Fibroblast of the aortic adventitia (primary cell): ENCODE results near the gene ELAVL1. TPM values are rescaled to one million over a fixed set of nuclear protein-coding genes. Genes with fewer than 3 reads are reported as not detected.

ENCODE experiments used
- DNase-seq: peaks from one replicate; pipeline ENCODE4 v3.0.0-alpha.2; 2010; ENCODE audit warnings: low read depth
- H3K4me3 ChIP-seq: 2 replicates; pipeline ENCODE4 v1.5.1; 2011; ENCODE audit warnings: low read depth, mild to moderate bottlenecking, control low read depth, low read length, moderate library complexity
- total RNA-seq: library from RNA; depleted of rRNA; stranded (reverse); fragments of >200 nt; gene quantifications from 2 replicates; pipeline ENCODE4 v1.2.3, GENCODE V29; 2012; ENCODE audit warnings: low replicate concordance
- TF ChIP-seq, protein P1 (sequence below): IDR thresholded peaks from 2 replicates; pipeline ENCODE4 v1.5.1; 2011; ENCODE audit warnings: mild to moderate bottlenecking, low read length, control low read depth, inconsistent platforms; ENCODE audit not compliant: insufficient read depth

ELAVL1 gene
- total RNA-seq, 1 donor = 34.1 TPM

- DNase-seq = peak; percentile 29
- TF ChIP-seq, protein P1, sequence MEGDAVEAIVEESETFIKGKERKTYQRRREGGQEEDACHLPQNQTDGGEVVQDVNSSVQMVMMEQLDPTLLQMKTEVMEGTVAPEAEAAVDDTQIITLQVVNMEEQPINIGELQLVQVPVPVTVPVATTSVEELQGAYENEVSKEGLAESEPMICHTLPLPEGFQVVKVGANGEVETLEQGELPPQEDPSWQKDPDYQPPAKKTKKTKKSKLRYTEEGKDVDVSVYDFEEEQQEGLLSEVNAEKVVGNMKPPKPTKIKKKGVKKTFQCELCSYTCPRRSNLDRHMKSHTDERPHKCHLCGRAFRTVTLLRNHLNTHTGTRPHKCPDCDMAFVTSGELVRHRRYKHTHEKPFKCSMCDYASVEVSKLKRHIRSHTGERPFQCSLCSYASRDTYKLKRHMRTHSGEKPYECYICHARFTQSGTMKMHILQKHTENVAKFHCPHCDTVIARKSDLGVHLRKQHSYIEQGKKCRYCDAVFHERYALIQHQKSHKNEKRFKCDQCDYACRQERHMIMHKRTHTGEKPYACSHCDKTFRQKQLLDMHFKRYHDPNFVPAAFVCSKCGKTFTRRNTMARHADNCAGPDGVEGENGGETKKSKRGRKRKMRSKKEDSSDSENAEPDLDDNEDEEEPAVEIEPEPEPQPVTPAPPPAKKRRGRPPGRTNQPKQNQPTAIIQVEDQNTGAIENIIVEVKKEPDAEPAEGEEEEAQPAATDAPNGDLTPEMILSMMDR = no peak
These were observed 52.4 kb downstream of the ELAVL1 start for GRCh38 chr19:7953060-7953459.

GRCh38 chr19:7947939-7948338 is 57.5 kb downstream of the ELAVL1 start:
- no peak overlapping the region for H3K4me3 ChIP-seq
- TF ChIP-seq, protein P1 = no peak
- no peak for DNase-seq

More at GRCh38 chr19:7953060-7953459, 52.4 kb downstream of the ELAVL1 start:
- H3K4me3 ChIP-seq = no peak overlapping the region

DNA sequence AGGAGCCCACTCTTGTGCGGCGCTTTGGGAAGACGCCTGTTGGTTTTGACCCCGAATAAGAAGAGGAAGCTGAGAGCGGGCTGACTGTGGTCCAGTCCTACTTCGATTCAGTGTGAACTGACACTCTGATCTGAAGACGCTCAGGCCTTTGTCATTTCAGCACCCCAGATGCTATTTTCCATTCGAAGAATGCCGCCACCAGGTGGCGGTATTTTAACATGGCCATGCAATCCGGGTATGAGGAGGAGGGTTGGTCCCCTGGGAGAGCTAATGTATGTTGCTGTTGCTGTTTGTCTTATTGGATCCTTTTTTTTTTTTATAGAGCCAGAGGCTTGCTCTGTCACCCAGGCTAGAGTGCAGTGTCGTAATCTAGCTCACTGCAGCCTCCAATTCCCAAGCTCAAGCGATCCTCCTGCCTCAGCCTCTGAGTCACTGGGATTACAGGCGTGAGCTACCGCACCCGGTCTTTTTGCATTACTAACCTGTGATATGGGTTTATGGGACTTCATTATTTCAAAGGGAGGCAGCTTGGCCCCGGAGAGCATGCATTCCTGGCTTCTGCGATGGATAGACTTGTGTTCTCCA is 61.2 kb downstream of the ELAVL1 start:
- H3K4me3 ChIP-seq = peak overlapping the region; percentile 85
- peak; percentile 92 for DNase-seq
- TF ChIP-seq, protein P1 = peak; percentile 78

DNA sequence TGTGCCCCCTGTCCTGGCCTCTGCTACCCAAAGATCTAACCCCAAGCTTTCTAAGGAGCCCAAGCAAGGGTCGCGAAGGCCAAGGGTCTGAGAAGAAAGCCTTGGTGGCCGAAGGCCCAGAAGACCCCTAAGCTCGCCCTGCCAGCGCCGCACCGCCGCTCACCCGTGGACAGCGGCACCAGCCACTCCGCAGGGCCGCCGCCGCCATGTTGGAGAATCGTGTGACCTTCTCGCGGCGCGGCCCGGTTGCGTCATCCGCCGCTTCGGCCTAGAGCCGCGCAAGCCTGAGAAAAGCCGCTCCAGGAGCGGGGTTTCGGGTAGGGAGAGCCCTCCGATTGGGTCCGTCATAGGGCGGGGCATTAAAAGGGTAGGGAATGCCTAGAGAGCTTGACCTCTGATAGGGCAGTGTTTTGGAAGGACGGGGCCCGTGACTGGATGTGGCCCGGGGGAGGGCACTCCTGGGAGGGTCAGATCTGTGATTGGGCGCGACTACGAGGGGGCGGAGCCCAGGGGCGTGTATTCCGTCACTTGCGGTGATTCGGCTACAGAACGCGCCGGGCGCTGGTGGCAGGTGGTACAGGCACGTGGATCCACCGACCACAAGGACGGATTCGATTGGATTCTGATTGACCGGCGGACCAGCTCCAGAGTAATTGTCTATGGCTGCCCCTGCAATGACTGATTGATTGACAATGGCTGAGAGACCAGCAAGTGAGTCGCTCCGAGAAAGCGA is 61.8 kb downstream of the ELAVL1 start, which contains the start of gene TIMM44:
Gene TIMM44, minus strand, starts transcription at position 223 of the 733 bp plus-strand sequence. Its CDS starts 15 bp downstream, at position 208.
- DNase-seq = peak; percentile 99
- peak within 1 kb of the TSS; percentile 90 for H3K4me3 ChIP-seq
- TF ChIP-seq, protein P1 = no peak

GRCh38 chr19:7942981-7943443 is 62.4 kb downstream of the ELAVL1 start:
- H3K4me3 ChIP-seq = peak overlapping the region; percentile 90
- TF ChIP-seq, protein P1 = no peak
- peak; percentile 13 for DNase-seq

- no peak for DNase-seq
- H3K4me3 ChIP-seq = peak overlapping the region; percentile 90
- TF ChIP-seq, protein P1 = no peak
These were observed 63.4 kb downstream of the ELAVL1 start for GRCh38 chr19:7941895-7942596.
